Measurements from ENCODE around the gene JUP.

DNA sequence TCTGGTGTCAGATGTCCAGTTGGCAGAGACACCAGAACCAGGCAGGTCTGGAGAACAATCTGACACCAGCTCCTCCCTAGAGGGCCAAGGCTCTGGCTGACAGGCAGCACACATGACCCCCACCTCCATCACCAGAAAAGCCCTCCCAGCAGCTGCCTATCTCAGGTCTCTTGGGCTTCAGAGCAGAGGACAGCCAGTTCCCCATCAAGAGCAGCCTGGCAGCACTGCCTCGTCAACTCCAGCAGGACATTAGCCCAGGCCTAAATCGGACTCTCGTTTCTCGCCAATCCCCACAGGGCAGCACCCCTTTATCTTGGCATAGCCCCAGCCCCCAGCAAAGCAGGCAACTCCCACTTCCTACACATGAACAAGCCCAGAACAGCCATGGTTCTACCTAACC, 4.4 kb downstream of the JUP start:
- TF ChIP-seq, protein P1, sequence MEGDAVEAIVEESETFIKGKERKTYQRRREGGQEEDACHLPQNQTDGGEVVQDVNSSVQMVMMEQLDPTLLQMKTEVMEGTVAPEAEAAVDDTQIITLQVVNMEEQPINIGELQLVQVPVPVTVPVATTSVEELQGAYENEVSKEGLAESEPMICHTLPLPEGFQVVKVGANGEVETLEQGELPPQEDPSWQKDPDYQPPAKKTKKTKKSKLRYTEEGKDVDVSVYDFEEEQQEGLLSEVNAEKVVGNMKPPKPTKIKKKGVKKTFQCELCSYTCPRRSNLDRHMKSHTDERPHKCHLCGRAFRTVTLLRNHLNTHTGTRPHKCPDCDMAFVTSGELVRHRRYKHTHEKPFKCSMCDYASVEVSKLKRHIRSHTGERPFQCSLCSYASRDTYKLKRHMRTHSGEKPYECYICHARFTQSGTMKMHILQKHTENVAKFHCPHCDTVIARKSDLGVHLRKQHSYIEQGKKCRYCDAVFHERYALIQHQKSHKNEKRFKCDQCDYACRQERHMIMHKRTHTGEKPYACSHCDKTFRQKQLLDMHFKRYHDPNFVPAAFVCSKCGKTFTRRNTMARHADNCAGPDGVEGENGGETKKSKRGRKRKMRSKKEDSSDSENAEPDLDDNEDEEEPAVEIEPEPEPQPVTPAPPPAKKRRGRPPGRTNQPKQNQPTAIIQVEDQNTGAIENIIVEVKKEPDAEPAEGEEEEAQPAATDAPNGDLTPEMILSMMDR (IDR thresholded peaks at IDR 0.05 in 2 of 3, conservative IDR thresholded peaks at IDR 0.05 in 1 of 3; ENCODE audit: borderline replicate concordance in 1 of 3, insufficient read depth in 1 of 3, low read depth in 2 of 3, low read length in 2 of 3) = no peak
- TF ChIP-seq EZH2 (IDR thresholded peaks at IDR 0.05) = no peak

Measured in HCT116 (cell line).